GM10266 (cell line): ENCODE measurements around the gene ALPK1.

Source experiments
- DNase-seq: peaks from one replicate; pipeline ENCODE4 v3.0.0; 2012; ENCODE audit errors: extremely low spot score
- CTCF ChIP-seq: IDR thresholded peaks from 2 replicates; pipeline ENCODE4 v1.5.1; 2012; ENCODE audit warnings: mild to moderate bottlenecking, low read depth; ENCODE audit not compliant: control insufficient read depth, insufficient read depth; ENCODE audit errors: missing control alignments

Gene ALPK1

GRCh38 chr4:112403101-112403945, 106.2 kb downstream of the ALPK1 start:
- DNase-seq, result no peak
- TF ChIP-seq CTCF, result no peak

GRCh38 chr4:112410364-112410763, 113.2 kb downstream of the ALPK1 start:
- DNase-seq, result no peak
- TF ChIP-seq CTCF, result no peak

- no peak for DNase-seq
- TF ChIP-seq CTCF, result no peak
These were observed 113.6 kb downstream of the ALPK1 start for GRCh38 chr4:112410804-112411203.

GRCh38 chr4:112411781-112412550, 114.8 kb downstream of the ALPK1 start:
- DNase-seq, result no peak
- TF ChIP-seq CTCF, result no peak

- no peak for DNase-seq
- no peak for TF ChIP-seq CTCF
These were observed 119.3 kb downstream of the ALPK1 start for GRCh38 chr4:112416464-112416863.

- TF ChIP-seq CTCF, result no peak
- DNase-seq, result no peak
These were observed 120.9 kb downstream of the ALPK1 start for GRCh38 chr4:112418092-112418491.

- TF ChIP-seq CTCF, result no peak
- no peak for DNase-seq
These were observed 124.7 kb downstream of the ALPK1 start for GRCh38 chr4:112421911-112422310.
